GM12872 (cell line): ENCODE results near the gene TULP4.

Experiments used
- TF ChIP-seq, protein P1 (sequence below): IDR thresholded peaks from 3 replicates; pipeline ENCODE4 v1.5.1; 2011; ENCODE audit warnings: low read depth, mild to moderate bottlenecking, low read length, moderate library complexity; ENCODE audit not compliant: insufficient read depth

Gene TULP4

DNA sequence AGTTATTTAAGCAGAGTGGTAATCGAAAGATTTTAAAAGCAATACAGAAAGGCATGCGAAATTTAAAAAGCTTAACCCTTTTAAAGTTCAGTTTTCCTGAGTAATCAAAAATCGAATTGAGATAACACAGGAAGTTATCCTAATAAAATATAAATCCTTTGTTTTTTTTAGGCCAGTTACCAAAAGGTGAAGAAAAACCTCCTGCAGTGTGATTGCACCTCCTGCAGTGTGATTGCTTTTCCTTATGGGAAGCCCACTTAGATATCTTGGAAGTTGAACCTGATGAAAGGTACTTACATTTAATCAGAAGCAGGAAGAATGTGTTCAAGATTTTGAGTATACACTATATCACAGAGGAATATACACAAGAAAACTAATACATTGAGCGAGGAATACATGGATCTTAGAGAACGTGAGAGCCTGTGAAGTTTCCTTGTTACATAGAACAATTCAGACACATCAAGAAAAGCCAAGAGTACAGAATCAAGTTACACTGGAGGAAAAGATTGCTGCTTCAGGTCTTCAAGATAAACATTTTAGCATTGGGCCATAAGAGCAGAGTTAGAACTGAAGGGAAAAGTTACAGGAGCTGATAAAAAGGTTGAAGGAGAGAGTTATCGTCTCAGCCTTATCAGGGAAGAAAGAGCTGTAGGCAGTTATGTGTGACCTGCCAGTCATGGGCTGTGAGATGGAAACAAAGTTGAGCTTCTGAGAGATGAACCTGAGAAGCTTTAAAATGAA lies 240.0 kb downstream of the TULP4 start:
- TF ChIP-seq, protein P1, sequence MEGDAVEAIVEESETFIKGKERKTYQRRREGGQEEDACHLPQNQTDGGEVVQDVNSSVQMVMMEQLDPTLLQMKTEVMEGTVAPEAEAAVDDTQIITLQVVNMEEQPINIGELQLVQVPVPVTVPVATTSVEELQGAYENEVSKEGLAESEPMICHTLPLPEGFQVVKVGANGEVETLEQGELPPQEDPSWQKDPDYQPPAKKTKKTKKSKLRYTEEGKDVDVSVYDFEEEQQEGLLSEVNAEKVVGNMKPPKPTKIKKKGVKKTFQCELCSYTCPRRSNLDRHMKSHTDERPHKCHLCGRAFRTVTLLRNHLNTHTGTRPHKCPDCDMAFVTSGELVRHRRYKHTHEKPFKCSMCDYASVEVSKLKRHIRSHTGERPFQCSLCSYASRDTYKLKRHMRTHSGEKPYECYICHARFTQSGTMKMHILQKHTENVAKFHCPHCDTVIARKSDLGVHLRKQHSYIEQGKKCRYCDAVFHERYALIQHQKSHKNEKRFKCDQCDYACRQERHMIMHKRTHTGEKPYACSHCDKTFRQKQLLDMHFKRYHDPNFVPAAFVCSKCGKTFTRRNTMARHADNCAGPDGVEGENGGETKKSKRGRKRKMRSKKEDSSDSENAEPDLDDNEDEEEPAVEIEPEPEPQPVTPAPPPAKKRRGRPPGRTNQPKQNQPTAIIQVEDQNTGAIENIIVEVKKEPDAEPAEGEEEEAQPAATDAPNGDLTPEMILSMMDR: no peak

- TF ChIP-seq, protein P1: no peak
These were observed 240.5 kb downstream of the TULP4 start for GRCh38 chr6:158552796-158553138.

DNA sequence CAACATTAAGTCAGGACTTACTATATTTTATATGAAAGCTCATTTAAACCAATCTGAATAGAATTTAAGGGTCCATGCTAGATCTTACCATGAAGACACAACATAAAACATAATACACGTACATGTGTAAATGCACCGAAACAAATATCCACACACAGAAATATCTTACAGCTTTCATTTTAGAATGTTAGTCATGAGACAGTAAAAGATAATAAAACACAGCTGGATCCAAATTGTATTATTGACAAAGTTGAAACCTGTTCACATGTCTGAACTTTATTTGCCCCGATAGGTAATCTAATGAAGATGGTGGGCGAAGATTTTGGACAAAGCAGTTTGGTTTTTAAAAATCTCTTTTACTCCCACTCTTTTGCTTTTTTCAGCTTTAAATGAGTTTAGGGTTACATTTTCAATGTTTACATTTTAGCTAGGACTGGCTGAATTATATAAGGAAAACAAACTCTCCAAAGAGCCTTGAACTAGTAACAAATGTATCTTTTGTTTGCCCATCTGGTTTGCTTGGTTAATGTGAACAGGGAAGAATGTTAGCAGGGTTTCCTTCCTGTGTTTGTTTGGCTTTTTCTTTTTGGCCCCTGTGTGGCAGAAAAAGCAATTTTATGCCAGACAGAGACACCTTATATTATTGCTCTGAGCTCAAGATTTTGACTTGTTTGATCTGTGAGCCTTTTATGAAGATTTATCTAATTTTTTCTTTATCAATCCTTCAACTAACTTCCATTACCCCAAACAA lies 242.5 kb downstream of the TULP4 start:
- TF ChIP-seq, protein P1: no peak

DNA sequence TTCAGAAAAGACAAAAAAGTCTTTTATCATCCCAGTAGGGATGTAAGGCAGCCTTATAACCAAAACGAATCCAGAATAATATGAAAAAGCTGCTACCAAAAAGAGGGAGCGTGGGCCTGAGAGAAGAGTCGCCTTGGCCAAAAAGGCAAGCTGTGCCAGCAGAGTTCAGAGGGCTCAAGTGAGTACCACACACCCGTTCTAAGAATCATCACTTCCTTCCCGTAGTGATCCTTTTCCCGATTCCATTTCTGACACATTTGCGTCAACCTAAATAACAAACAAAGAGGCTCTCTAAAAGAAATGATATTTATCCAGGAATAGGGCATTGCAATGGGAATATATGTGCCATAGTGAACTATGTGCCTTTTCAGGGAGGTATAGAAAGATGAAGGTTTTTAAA lies 243.8 kb downstream of the TULP4 start:
- TF ChIP-seq, protein P1: no peak

DNA sequence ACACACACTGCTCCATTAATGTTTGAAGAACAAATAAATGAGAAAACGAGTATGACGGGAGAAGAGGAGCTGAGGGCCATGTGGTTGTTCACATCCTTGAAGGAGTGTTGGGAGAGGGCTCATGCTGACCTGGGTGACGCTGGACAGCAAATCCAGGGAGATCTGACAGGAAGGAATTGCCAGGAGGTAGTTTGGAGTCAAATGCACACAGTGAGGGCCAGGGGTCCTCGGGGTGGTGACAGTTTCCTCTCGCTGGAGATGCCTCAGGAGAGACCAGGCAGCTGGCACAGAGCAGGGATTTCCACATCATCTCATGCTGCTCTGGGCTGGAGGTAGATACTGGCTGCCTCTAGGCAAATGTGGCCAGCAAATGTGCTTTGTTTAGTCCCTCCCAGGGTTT lies 245.7 kb downstream of the TULP4 start:
- TF ChIP-seq, protein P1: no peak

DNA sequence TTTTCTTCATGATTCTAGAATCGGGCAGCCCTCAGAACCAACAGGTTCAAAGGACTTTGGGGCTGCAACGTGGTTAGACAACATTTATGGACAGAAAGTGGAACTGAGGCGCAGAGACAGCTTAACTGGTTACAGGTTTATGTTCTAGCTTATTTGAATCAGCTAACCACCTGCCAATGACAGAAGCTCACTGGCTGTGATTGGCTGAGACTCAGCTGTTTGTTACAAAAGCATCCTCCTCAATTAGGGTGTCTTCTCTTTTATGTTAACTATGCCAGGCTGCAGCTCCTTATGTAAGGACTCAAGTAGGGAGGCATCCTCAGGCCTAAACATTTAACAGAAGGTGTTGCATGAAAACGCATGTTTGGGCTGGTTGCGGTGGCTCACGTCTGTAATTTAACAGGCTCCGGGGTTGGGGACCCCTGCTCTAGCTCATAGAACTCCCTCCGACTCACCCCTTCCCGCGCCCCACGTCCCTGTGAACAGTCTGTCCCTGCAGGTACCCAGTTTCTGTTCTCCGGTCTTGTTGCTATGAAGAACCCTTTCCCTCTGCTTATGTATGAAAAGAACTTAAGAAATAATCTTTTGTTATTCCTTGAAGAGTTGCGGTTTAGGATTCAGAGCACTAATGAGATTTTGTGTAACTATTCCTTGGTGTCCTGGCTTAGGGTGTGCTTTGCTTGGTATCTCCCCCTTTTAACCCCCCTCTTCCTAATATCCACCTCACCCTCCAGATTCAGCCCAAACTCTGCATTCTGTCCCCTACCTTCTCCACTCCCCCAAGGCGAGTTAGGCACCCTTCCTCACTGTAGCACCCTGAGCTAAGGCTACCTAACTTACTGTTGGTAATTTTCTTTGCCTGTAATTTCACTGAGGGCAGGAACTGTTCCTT lies 246.4 kb downstream of the TULP4 start:
- TF ChIP-seq, protein P1: no peak

GRCh38 chr6:158559338-158559894 lies 247.2 kb downstream of the TULP4 start:
- TF ChIP-seq, protein P1: no peak
